Stimulated activated CD8-positive, alpha-beta memory T cell treated with anti-CD3 and anti-CD28 coated beads, Interleukin-12 subunit alpha, Interleukin-12 subunit beta, amount 100 ng/mL, for 24 hours (primary cell): Measurements from ENCODE around the gene GKN1.

Source experiments
- DNase-seq: peaks from one replicate; pipeline ENCODE4 v3.0.0-alpha.2; 2020; ENCODE audit errors: extremely low read depth

GKN1 gene

DNA sequence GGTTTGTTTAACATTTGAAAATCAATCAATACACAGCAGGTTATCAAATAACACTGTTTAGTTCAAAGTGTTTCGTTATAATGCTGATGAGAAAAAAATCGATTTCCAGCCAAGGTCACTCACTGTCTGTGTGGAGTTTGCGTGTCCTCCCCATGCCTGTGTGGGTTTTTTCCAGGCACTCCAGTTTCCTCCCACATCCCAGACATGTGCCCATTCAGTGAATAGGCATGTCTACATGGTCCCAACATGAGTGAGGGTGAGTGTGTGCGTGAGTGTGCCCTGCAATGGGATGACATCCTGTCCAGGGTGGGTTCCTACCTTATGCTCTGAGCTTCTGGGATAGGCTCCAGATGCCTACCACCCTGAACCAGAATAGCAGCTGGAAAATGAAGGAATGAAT, 13.1 kb upstream of the GKN1 start:
- DNase-seq: no peak

GRCh38 chr2:68964282-68964681, 10.2 kb upstream of the GKN1 start:
- DNase-seq: no peak

DNA sequence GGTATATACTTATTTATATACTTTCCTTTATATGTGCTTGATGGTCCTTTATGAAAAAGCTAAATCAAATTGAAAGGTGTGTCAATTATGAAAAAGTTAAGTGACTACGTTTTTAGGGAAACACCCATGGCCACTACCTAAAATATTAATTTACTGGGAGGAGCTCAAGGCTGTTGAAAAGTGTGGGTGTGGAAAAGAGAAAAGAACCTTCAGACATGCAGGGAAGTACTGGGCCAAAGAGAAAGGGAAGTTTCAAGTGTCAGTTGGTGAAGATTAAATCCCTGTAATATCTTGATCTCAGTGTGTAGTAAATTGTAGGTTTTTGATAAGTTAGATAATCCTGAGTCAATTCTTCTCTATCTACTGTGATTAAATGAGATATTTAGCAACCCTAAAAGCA, 6.2 kb upstream of the GKN1 start:
- no peak for DNase-seq

- no peak for DNase-seq
Measured at GRCh38 chr2:68969736-68970490, 4.5 kb upstream of the GKN1 start.

- DNase-seq: no peak
Measured at GRCh38 chr2:68970566-68971265, 3.7 kb upstream of the GKN1 start.

- DNase-seq: no peak
Measured at GRCh38 chr2:68971591-68972231, 2.7 kb upstream of the GKN1 start.

DNA sequence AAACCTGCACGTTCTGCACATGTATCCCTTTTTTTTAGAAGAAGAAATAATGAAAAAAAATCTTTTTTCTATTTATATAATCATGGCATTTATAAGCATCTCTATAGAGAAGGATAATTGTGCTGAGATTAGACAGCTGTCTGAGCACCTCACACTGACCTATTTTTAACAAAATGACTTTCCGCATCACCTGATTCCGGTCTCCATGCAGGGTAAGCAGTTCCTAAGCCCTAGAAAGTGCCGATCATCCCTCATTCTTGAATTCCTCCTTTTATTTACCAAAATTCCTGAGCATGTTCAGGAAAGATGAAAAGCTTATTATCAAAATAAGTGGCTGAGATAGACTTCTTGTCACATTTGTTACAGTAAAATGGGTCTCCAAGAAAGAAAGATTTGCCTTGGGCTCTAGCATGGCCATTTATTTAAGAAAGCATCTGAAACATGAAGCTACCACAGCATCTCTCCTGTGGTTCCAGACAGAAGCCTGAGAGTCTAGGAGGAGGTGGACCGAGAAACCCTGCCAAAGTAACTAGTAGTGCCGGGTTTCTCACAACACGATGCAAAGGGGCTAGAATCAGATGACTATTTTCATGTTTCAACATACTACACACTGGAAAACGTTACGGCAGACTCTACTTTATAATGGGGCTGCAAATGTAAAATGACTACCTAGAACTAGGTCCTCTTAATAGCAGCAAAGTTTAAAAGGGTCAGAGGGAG, 670 bp downstream of the GKN1 start:
- no peak for DNase-seq

GRCh38 chr2:68975844-68976243, 1.4 kb downstream of the GKN1 start:
- DNase-seq: no peak

DNA sequence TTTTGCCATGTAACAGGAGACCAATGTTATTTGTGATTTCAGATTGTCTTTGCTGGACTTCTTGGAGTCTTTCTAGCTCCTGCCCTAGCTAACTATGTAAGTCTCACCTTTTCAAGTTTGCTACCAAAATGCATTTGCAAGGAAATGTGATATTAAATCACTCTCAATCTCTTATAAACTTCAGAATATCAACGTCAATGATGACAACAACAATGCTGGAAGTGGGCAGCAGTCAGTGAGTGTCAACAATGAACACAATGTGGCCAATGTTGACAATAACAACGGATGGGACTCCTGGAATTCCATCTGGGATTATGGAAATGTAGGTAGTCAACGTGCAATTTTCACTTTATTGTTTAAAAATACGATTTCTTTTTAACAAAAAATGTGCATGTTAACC, 3.0 kb downstream of the GKN1 start:
- DNase-seq: no peak

DNA sequence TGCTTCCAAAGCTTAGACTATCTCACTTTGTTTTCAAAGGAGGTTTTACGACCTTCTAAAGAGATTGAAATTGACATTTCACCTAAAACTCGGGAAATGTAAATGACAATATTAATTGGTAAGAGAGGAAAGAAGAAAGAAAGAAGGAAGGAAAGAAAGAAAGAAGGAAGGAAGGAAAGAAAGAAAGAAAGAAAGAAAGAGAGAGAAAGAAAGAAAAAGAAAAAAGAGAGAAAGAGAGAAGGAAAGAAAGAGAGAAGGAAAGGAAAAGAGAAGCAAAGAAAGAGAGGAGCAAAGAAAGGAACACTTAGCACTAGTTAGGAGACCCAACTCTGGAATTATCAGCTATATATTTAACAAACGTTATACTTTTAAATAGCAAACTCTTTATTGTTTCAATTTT, 3.7 kb downstream of the GKN1 start:
- no peak for DNase-seq

DNA sequence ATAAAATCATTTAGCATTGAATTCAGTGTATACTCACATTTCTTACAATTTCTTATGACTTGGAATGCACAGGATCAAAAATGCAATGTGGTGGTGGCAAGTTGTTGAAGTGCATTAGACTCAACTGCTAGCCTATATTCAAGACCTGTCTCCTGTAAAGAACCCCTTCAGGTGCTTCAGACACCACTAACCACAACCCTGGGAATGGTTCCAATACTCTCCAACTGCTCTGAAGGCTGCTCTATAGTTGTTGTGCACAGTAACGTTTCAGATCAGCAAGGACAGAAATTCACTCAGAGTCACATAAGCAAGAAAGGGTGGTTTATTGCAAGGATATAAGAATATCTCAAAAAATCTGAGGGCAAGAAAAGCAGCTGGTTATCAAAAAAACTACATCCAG, 6.5 kb downstream of the GKN1 start:
- no peak for DNase-seq

DNA sequence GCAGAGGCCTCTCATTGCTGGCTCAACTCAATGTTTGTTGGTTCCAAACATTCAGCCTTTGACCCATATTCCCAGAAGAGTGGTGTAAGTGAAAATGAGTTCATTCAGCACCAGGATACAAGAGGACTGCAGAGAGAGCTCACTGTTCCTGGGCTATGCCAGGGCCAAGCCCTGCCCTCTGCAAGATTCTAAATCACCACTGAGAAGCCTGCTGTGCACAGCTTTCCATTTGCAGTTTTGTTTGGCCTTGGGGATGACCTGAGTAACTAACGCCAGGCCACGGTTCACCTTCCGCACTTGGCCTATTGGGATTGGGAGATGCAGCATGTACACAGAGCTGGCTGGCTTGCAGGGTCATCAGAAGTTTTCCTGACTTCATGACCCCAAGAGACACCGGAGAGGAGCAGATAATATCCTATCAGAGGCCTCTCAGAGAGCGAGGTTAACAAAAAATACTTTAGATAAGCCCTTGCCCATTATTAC, 12.6 kb downstream of the GKN1 start:
- no peak for DNase-seq

DNA sequence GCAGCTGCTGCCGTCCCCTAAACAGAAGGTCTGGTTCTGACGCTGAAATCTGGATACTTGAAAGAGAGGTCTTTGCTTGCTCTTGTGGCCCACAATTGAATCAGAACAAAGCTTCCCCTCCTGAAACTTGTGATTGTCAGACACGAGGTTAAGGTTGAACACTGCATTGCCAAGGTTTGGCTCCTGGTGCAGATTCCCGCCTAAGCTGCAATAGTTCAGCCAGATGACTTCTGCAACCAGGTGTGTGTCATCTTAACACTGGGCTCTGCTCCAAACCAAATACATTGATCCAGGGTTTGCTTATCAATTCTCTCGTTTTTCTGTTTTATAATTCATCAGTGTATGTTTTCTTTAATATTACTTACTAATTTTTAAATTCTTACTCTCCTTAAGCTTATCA, 14.6 kb downstream of the GKN1 start:
- no peak for DNase-seq

DNA sequence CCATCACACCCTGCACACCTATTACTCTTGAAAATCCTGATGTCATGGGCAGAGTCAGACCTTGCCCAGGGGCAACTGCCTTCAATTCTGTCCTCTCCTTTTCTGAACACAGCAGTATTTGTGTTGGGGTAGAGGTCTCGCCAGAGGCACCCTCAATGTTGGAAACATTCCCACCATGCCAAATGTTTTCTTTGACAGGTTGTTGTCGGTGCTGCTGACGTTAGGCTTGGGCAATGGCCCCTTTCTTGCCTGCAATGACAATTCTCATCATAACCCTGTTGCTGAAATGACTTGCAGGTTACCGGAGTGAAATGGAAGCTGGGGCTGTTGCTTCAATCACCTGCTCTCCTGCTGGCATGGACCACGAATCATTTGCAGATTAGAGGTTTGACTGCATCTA, 17.9 kb downstream of the GKN1 start:
- DNase-seq: no peak

- no peak for DNase-seq
Measured at GRCh38 chr2:68992933-68993332, 18.5 kb downstream of the GKN1 start.

GRCh38 chr2:68993660-68994059, 19.2 kb downstream of the GKN1 start:
- no peak for DNase-seq

DNA sequence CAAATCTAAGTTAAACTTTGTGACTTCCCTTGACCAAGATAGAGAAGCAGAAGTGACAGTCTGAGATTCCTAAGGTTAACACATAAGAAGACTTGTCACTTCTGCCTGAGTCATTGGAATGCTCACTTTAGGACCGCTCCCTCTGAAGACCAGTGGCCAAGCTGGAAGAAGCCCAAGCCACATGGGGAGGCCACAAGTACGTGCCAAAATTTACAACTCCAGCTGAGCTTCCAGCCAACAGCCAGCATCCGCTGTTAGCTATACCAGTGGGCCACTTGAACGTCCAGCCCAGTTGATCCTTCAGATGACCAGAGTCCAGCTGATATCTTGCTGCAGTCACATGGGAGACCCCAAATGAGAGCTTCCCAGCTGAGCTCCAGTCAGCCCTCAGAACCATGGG, 20.4 kb downstream of the GKN1 start:
- DNase-seq: no peak

DNA sequence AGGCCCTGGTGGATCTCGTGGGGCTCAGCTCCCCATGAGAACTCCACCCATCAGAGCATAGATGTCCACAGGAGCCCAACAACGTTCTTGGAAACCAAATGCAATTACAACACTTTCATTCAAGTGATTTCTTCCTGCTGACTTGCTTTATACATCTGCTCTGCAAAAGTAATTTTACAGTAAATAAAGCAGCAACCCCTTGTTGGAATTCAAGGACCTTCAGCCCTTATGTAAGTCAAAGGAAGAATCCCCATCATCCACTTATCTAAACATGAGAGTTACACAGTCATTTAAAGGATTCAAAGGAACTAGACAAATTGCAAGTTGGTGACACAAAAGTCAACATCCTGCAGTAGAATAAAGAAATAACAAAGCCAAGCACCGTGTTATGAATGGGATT, 21.5 kb downstream of the GKN1 start:
- DNase-seq: no peak

- DNase-seq: no peak
Measured at GRCh38 chr2:68997401-68997800, 23.0 kb downstream of the GKN1 start.

GRCh38 chr2:69001879-69002278, 27.4 kb downstream of the GKN1 start:
- DNase-seq: no peak

DNA sequence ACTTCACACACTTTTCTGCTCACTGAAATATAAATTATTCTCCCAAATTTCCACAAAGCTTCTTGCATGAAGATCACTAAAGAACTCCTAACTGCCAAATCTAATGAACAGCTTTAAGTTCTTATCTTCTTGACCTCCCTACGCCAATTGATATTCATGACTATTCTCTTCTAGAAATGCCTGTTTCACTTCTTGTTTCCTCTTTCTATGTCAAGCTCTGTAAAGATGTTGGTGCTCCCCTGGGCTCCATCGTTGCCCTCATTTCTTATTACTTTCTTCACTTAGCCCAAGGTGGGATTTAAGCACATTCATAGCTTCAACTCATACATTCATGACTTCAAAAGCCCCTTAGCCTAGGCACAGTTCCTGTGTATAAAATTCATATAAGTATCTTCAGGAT, 29.3 kb downstream of the GKN1 start:
- no peak for DNase-seq

- no peak for DNase-seq
Measured at GRCh38 chr2:69007169-69007568, 32.7 kb downstream of the GKN1 start.
